Measurements from ENCODE around the gene MPZL2. TPM values are rescaled to one million over a fixed set of nuclear protein-coding genes. Genes with fewer than 3 reads are reported as not detected.

The MPZL2 gene
- total RNA-seq, 4 donors from 2014 or later: 249 to 491 (median 352) TPM

- Histone ChIP-seq H3K4me1 (peaks cover 0 to 9% (median 0%) of the 10 kb centered on the region in 3 donors), H3K27ac (peak overlapping the region in 1 of 4 donors; percentile 42), H3K4me3 (no peak overlapping the region), H3K9me3 (no peaks in the 10 kb centered on the region), H3K27me3 (peaks cover 0 to 16% (median 0%) of the 10 kb centered on the region in 4 donors), H3K36me3 (no peaks in the 10 kb centered on the region)
- no peak for TF ChIP-seq POLR2A (IDR thresholded peaks at IDR 0.05)
- no peak for TF ChIP-seq CTCF (IDR thresholded peaks at IDR 0.05)
- intact Hi-C loops (cut with DNase I): no loop called here
- DNase-seq: no peak
- 89% methylated on average over 7 of the region's 7 CpGs for WGBS, 2 donors
Measured at GRCh38 chr11:118215765-118216164, 48.3 kb downstream of the MPZL2 start.

- no peaks in the 10 kb centered on the region for H3K9me3 ChIP-seq
- TF ChIP-seq POLR2A (IDR thresholded peaks at IDR 0.05) (no peak), CTCF (IDR thresholded peaks at IDR 0.05) (no peak)
- no peak for DNase-seq
- peak overlapping the region in 1 of 4 donors; percentile 42 for H3K27ac ChIP-seq
- H3K36me3 ChIP-seq: no peaks in the 10 kb centered on the region
- H3K27me3 ChIP-seq: peaks cover 0 to 15% (median 0%) of the 10 kb centered on the region in 4 donors
- H3K4me1 ChIP-seq: peaks cover 0 to 9% (median 0%) of the 10 kb centered on the region in 3 donors
- WGBS, 2 donors: 75 to 77% methylated on average over 3 of the region's 3 CpGs
- H3K4me3 ChIP-seq: no peak overlapping the region
- intact Hi-C loops (cut with DNase I): no loop called here
Measured at GRCh38 chr11:118215262-118215661, 48.8 kb downstream of the MPZL2 start.

GRCh38 chr11:118214210-118214914 is 49.7 kb downstream of the MPZL2 start:
- no peaks in the 10 kb centered on the region for H3K9me3 ChIP-seq
- H3K27me3 ChIP-seq: peaks cover 0 to 21% (median 0%) of the 10 kb centered on the region in 4 donors
- H3K36me3 ChIP-seq: no peaks in the 10 kb centered on the region
- H3K4me3 ChIP-seq: no peak overlapping the region
- 67 to 70% methylated on average over 6 of the region's 6 CpGs for WGBS, 2 donors
- TF ChIP-seq CTCF (IDR thresholded peaks at IDR 0.05) (no peak), POLR2A (IDR thresholded peaks at IDR 0.05) (no peak)
- intact Hi-C loops (cut with DNase I): no loop called here
- no peak overlapping the region for H3K27ac ChIP-seq
- H3K4me1 ChIP-seq: peaks cover 0 to 9% (median 0%) of the 10 kb centered on the region in 3 donors
- DNase-seq: no peak

- 75 to 96% methylated on average over 2 of the region's 2 CpGs for WGBS, 2 donors
- H3K4me1 ChIP-seq: peaks cover 0 to 9% (median 0%) of the 10 kb centered on the region in 3 donors
- no peak overlapping the region for H3K4me3 ChIP-seq
- H3K36me3 ChIP-seq: no peaks in the 10 kb centered on the region
- H3K27ac ChIP-seq: no peak overlapping the region
- no peak for DNase-seq
- no peak for TF ChIP-seq CTCF (IDR thresholded peaks at IDR 0.05)
- no peak for TF ChIP-seq POLR2A (IDR thresholded peaks at IDR 0.05)
- peaks cover 0 to 21% (median 0%) of the 10 kb centered on the region in 4 donors for H3K27me3 ChIP-seq
- intact Hi-C loops (cut with DNase I): no loop called here
- no peaks in the 10 kb centered on the region for H3K9me3 ChIP-seq
Measured at GRCh38 chr11:118213781-118214180, 50.3 kb downstream of the MPZL2 start.

- Histone ChIP-seq H3K4me1 (peaks cover 0 to 9% (median 0%) of the 10 kb centered on the region in 3 donors), H3K36me3 (no peaks in the 10 kb centered on the region), H3K27me3 (peaks cover 0 to 21% (median 0%) of the 10 kb centered on the region in 4 donors), H3K27ac (no peak overlapping the region), H3K9me3 (no peaks in the 10 kb centered on the region), H3K4me3 (no peak overlapping the region)
- TF ChIP-seq CTCF (IDR thresholded peaks at IDR 0.05) (no peak), POLR2A (IDR thresholded peaks at IDR 0.05) (no peak)
- intact Hi-C loops (cut with DNase I): no loop called here
- no peak for DNase-seq
- 68 to 87% methylated on average over 4 of the region's 4 CpGs for WGBS, 2 donors
Measured at GRCh38 chr11:118213201-118213600, 50.9 kb downstream of the MPZL2 start.

Measured in esophagus squamous epithelium (tissue), 5 donors.